ENCODE results near the gene PRELID3B. TPM values are rescaled to one million over a fixed set of nuclear protein-coding genes. Genes with fewer than 3 reads are reported as not detected.
A peak's percentile ranks its signal among the peaks of the same experiment; 100 is the strongest.

Gene PRELID3B
- 100 to 1,000 TPM in 1 of 2 donors, 10 to 100 TPM in 1; 77.1 to 107 TPM for total RNA-seq

DNA sequence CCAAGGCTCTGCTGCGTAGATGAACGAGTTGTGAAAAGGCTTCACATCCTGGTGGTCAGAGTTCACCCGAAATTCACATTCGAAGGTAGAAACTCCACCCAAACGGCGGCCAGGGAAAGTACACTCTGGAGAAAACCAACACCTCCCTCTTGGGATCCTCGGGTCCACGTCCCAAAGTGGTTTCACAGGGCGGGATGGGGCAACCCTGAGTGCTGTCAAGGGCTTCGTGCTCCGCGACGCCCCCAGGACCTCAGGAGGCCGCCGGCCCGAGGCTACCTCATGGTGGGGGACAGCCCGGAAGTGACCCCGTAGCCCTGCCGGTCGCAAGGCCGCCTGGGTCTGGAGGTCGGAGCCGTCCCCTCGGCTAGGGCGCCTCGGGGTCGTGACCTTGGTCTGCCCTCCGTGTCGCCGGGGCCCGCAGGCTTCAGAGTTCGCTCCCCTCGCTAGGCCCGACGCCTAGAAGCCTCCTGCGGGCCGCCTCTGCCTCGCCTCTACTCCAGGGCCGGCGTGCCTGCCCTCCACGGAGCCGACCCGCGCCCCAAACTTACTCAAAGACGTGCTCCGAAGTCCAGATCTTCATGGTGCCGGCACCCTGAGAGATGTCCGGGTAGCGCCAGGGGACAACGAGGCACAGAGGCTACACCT lies at the start of gene PRELID3B:
TSS of gene PRELID3B (minus strand) at position 636 of the 645 bp plus-strand sequence. CDS start at position 580, 56 bp downstream.
- Mint-ChIP-seq H3K36me3 (ENCODE audit: low read depth) (peaks cover 44% of the 10 kb centered on the region), H3K27ac (peak within 1 kb of the TSS; percentile 74), H3K27me3 (no peaks in the 10 kb centered on the region), H3K4me1 (peaks cover 31% of the 10 kb centered on the region), H3K4me3 (peak within 1 kb of the TSS; percentile 82), H3K9me3 (no peaks in the 10 kb centered on the region)
- ATAC-seq (replicated peaks): peak; percentile 40

DNA sequence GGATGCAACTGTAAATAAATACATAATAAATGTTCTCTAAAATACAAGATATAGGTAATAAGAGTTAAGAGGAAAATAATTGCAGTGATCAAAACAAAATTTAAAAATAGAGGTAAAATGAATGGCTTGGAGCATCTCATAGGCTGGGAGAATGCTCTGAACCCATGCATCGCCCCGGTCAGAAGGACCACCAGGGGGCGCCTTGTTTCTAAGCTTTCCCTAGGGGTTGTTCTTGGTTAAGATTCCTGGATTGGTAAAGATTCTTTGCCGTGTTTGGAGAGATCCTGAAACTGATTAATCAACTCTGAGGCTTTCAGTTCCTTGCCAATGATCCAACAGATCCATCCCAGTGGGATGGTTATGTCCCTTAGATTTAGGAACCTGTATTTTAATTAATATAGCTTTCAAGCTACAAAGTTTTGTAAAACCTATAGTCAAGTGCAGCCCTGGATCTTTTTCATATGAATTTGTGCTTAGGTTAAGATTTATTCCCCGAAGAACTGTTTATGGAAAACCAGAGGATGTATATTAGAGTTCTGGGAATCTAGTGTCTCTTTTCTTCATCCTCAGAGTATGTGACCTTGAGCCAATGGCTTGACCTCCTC lies 45.3 kb upstream of the PRELID3B start:
- peaks cover 4% of the 10 kb centered on the region for H3K27me3 Mint-ChIP-seq
- ATAC-seq (replicated peaks): peak; percentile 78
- no peaks in the 10 kb centered on the region for H3K36me3 Mint-ChIP-seq (ENCODE audit: low read depth)
- H3K9me3 Mint-ChIP-seq: no peaks in the 10 kb centered on the region
- H3K4me3 Mint-ChIP-seq: no peak overlapping the region
- no peak overlapping the region for H3K27ac Mint-ChIP-seq
- no peaks in the 10 kb centered on the region for H3K4me1 Mint-ChIP-seq

DNA sequence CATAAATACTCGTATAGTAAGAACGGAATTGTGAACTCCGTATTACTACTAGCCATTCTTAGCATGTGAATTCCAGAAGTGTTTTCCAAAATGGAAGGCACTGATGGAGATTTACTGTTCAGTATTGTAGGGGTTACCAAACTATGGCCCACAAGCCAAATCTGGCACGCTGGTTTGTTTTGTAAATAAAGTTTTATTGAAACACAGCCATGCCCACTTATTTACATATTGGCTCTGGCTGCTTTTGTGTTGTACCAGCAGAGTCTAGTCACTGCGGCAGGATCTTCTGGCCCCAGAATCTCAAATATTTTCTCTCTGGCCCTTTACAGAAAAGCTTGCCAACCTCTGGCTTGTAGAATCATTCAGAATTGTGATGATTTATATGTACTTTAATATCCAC lies 44.3 kb upstream of the PRELID3B start:
- Mint-ChIP-seq H3K27ac (no peak overlapping the region), H3K4me1 (no peaks in the 10 kb centered on the region), H3K4me3 (no peak overlapping the region), H3K9me3 (no peaks in the 10 kb centered on the region), H3K36me3 (ENCODE audit: low read depth) (no peaks in the 10 kb centered on the region), H3K27me3 (peaks cover 4% of the 10 kb centered on the region)
- no peak for ATAC-seq (replicated peaks)

DNA sequence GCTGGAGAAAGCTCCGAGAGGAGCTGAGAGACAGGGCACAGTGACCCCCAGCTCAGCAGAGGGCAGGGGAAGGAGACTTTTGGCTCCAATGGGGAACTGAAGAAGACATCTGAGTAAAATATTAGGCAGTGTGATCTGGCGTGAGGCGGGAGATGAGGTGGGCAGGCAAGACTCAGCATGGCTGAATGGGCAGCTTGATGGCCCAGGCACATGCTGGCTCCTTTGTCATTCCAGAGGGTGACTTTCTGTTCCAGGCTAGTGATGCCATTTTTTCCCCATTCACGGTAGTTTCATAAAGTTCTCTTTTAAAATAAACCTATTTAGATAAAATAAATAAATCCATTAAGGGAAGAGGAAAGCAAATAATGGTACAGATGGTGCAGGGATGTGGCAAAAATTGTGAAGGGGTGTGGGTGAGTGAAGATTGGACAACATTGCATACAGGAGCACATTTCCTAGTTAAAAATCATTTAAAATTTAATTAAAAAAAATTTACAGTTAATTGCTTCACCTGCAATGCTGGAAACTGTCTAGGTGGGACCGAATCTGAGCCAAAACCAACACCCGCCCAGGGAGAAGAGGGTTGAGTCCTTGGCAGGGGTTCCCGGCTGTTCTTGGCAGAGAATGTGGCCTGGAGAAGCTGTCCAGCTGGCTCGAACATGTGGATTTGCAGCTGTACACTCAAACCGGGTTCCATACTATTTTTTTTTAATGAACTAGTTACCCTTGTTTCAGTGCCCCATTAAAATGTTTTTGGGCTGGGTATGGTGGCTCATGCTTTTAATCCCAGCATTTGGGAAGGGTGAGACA lies 41.7 kb upstream of the PRELID3B start:
- Mint-ChIP-seq H3K9me3 (no peaks in the 10 kb centered on the region), H3K4me3 (no peak overlapping the region), H3K27ac (no peak overlapping the region), H3K27me3 (peaks cover 7% of the 10 kb centered on the region), H3K36me3 (ENCODE audit: low read depth) (no peaks in the 10 kb centered on the region), H3K4me1 (no peaks in the 10 kb centered on the region)
- no peak for ATAC-seq (replicated peaks)

DNA sequence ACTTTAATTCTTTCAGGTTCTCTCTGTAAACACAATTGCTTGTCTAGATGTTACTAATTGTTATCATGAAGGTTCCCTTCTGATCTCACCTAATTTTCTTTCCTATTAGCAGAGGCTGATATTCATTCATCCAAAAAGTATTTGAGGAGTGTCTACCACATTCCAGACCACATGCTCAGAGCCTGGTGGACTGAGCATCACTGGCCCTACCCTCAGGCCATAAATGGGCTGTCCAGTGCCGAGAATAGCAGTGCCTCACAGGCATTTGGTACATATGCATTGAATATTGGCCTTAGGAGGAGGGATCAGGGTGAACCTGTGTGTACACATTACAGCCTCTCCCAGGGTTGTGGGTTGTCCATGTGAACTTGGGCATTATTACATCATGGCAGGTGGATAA lies 40.4 kb upstream of the PRELID3B start:
- no peak overlapping the region for H3K4me3 Mint-ChIP-seq
- peaks cover 7% of the 10 kb centered on the region for H3K27me3 Mint-ChIP-seq
- no peaks in the 10 kb centered on the region for H3K4me1 Mint-ChIP-seq
- no peaks in the 10 kb centered on the region for H3K36me3 Mint-ChIP-seq (ENCODE audit: low read depth)
- ATAC-seq (replicated peaks): no peak
- no peak overlapping the region for H3K27ac Mint-ChIP-seq
- H3K9me3 Mint-ChIP-seq: no peaks in the 10 kb centered on the region

DNA sequence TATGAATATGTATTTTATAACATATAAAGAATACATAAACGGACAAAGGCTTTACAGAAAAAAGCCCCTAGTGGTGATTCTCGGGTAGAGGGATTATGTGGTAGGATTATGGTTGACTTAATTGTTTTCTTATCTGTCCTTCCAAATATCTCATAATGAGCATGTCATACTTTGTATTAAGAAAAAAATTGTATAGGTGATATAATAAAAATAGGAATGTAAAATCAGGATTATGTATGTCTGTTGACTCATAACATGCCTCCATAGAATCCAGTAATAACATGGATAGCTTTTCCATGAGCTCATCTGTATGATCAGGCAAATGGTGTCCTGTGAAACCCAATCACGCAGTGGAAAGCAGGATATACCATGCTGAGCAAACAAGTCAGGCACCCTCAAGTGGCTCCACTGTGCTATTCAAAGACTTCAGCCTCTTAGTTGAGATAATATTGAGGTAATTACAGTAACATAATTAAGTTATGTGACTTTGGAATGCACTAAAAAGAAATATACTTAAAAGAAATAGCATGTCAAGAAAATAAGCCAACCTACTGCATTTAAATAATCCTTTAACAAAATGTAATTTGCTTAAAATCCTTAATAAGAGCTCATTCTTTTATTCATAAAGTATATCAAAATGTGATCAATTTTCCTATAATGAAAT lies 39.6 kb upstream of the PRELID3B start:
- H3K27me3 Mint-ChIP-seq: peaks cover 12% of the 10 kb centered on the region
- H3K4me3 Mint-ChIP-seq: no peak overlapping the region
- no peak overlapping the region for H3K27ac Mint-ChIP-seq
- no peak for ATAC-seq (replicated peaks)
- no peaks in the 10 kb centered on the region for H3K9me3 Mint-ChIP-seq
- H3K4me1 Mint-ChIP-seq: no peaks in the 10 kb centered on the region
- no peaks in the 10 kb centered on the region for H3K36me3 Mint-ChIP-seq (ENCODE audit: low read depth)

DNA sequence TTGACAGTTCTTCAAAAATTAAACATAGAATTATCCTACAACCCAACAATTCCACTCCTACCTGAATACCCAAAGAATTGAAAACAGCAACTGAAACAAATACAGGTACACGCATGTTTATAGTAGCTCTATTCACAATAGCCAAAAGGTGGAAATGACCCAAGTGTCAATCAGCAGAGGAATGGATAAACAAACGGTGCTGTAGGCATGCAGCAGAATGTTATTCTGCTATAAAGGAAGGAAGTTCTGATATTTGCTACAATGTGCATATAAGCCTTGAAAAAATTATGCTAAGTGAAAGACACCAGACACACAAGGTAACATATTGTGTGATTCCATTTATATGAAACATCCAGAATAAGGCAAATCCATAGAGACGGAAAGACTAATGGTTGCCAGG lies 38.5 kb upstream of the PRELID3B start:
- ATAC-seq (replicated peaks): no peak

DNA sequence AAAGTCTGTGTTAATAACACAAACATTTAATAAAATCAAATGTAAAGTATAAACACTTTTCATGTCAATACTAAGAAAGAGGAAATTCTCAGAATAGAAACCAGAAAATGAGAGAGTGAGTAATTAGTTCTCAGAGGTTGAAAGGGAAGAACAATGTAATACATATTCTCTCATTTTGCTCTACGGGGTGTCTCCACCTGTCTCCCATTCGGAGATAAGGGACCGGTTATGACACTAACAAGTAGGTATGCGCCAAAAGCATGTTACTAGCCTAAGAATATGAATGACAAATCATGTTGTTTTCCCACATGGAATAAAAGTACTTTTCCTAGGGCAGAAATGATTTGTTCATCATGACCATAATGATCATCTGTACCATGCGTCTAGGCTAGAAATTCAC lies 35.6 kb upstream of the PRELID3B start:
- peaks cover 20% of the 10 kb centered on the region for H3K4me1 Mint-ChIP-seq
- H3K9me3 Mint-ChIP-seq: no peaks in the 10 kb centered on the region
- no peak overlapping the region for H3K4me3 Mint-ChIP-seq
- no peaks in the 10 kb centered on the region for H3K36me3 Mint-ChIP-seq (ENCODE audit: low read depth)
- H3K27me3 Mint-ChIP-seq: peaks cover 8% of the 10 kb centered on the region
- H3K27ac Mint-ChIP-seq: no peak overlapping the region
- peak; percentile 32 for ATAC-seq (replicated peaks)

More for the DNA sequence above, 38.5 kb upstream of the PRELID3B start:
- Mint-ChIP-seq H3K4me3 (no peak overlapping the region), H3K27ac (no peak overlapping the region), H3K27me3 (peaks cover 12% of the 10 kb centered on the region), H3K9me3 (no peaks in the 10 kb centered on the region), H3K36me3 (ENCODE audit: low read depth) (no peaks in the 10 kb centered on the region), H3K4me1 (no peaks in the 10 kb centered on the region)

DNA sequence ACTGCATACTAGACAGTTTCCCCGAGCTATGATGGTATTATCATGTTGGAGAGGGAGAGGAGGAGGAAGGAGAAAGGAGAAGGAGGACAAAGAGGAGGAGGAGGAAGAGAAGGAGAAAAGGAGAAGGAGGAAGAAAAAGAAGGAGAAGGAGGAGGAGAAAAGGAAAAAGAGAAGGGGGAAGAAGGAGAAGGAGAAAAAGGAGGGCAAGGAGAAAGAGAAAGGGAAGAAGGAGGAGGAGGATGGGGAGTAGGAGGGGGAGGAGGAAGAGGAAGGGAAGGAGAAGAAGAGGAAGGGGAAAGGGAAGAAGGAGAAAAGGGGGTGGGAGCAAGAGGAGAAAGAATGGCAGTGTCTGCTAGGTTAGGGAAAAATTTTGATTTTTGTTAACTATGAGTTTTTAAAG lies 35.1 kb upstream of the PRELID3B start:
- Mint-ChIP-seq H3K27ac (peak overlapping the region; percentile 1), H3K9me3 (no peaks in the 10 kb centered on the region), H3K27me3 (peaks cover 8% of the 10 kb centered on the region), H3K36me3 (ENCODE audit: low read depth) (no peaks in the 10 kb centered on the region), H3K4me3 (no peak overlapping the region), H3K4me1 (peaks cover 20% of the 10 kb centered on the region)
- ATAC-seq (replicated peaks): no peak

DNA sequence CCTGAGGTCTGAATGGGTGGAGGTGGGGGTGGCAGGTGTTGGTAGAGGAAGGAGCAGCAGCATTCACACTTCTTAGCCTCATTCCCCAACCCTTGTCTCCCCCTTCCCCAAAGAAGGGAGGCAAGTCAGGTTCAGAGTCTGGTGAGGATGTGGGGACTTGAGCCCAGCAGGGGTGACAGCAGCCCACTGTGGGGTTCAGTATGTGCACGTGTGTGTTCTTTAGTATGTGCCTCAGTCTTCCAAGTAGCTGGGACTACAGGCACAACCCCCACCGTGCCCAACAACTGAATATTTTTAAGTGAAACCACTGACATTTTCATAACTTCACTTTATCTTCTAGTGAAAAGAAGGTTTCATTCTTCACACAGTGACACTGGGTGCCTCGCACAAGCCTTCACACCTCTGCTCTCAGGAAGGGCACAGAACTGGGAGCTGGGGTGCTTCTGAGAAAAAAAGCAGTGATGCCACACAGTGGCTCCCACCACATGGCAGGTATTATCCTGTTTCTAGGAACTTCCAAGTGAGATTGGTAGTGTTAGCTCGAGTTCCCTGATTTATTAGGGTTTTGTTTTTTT lies 33.4 kb upstream of the PRELID3B start:
- peaks cover 5% of the 10 kb centered on the region for H3K27me3 Mint-ChIP-seq

DNA sequence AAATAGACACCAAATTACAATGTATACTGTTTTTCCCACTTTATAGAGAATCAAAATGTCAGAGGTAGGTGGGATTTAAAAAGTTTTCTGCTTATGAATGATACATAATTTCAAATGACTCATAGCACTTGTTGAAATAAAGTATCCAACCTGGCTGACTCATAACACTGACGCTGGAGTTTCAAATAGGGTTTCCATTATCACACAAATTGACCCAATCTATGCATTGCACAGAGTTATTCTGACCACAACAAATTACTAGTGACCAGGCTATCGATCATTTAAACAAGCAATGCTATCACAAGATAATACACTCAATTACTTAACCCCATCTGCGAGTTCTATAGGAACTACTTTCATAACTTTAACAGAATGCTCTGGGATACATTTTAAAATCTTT lies 31.9 kb upstream of the PRELID3B start:
- H3K4me1 Mint-ChIP-seq: peaks cover 20% of the 10 kb centered on the region
- H3K4me3 Mint-ChIP-seq: peak overlapping the region; percentile 66
- H3K27me3 Mint-ChIP-seq: peaks cover 9% of the 10 kb centered on the region
- H3K27ac Mint-ChIP-seq: no peak overlapping the region
- H3K36me3 Mint-ChIP-seq (ENCODE audit: low read depth): no peaks in the 10 kb centered on the region
- H3K9me3 Mint-ChIP-seq: no peaks in the 10 kb centered on the region
- peak; percentile 89 for ATAC-seq (replicated peaks)

More for the DNA sequence above, 33.4 kb upstream of the PRELID3B start:
- peak overlapping the region; percentile 21 for H3K4me3 Mint-ChIP-seq
- H3K9me3 Mint-ChIP-seq: no peaks in the 10 kb centered on the region
- ATAC-seq (replicated peaks): peak; percentile 54
- peaks cover 20% of the 10 kb centered on the region for H3K4me1 Mint-ChIP-seq
- no peak overlapping the region for H3K27ac Mint-ChIP-seq
- H3K36me3 Mint-ChIP-seq (ENCODE audit: low read depth): no peaks in the 10 kb centered on the region

DNA sequence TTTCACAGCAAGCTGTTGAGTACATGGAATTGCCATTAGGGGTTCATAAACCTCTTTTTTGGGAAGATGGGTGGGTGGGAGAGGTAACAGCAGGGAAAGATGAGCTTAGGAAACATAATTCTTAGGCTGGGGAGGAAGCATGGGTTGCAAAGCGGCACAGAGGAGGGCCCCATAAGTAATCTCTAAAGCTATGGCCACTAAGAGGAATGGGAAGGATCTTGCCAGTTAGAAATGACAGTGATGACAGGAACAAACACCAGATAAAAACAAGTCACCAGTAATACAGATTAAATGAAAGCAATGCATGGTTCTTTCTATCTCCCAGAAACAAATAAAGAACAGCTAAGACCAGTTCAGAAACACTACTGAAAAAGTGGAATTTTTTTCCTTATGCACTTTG lies 31.0 kb upstream of the PRELID3B start:
- Mint-ChIP-seq H3K9me3 (no peaks in the 10 kb centered on the region), H3K27ac (no peak overlapping the region), H3K27me3 (peaks cover 9% of the 10 kb centered on the region), H3K36me3 (ENCODE audit: low read depth) (no peaks in the 10 kb centered on the region), H3K4me1 (peaks cover 20% of the 10 kb centered on the region), H3K4me3 (no peak overlapping the region)
- no peak for ATAC-seq (replicated peaks)

DNA sequence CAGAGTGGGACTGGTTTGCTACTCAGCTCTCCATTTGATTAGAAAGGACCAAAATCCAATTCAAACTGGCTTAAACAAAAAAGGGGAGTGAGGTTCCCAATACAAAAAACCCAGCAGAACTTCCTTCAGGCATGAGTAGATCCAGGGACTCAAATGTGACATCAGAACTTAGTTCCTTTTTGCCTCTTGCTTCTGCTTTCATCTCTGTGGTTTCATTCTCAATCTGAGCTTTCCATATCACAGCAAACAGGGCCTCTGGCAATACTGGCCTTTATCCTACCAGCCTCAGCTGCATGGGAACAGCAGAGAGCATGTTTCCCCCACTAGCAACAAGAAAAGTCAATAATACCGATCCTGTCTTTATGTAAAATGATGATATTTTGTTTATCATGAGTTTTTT lies 28.6 kb upstream of the PRELID3B start:
- Mint-ChIP-seq H3K4me1 (peaks cover 20% of the 10 kb centered on the region), H3K4me3 (no peak overlapping the region), H3K27ac (no peak overlapping the region), H3K9me3 (no peaks in the 10 kb centered on the region), H3K36me3 (ENCODE audit: low read depth) (no peaks in the 10 kb centered on the region), H3K27me3 (peaks cover 4% of the 10 kb centered on the region)
- ATAC-seq (replicated peaks): no peak

DNA sequence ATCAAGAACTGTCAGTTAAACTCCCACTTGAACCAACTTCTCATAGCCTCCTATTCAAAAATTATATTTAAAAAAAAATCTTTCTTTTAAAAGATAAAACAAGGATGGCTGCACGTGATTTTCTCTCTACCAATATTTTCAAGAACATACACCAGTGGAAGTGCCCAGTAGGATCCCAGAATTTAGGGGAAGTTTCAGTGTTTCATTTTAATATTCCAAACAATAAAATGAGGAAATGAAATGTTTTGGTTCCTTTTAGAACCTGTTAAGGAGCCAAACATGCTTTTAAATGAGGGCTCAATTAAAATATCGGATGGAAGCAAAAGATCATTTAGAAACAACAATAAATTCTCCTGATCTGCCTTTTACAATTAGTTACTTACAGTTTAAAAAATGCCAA lies 26.4 kb upstream of the PRELID3B start:
- H3K27me3 Mint-ChIP-seq: peaks cover 4% of the 10 kb centered on the region
- no peaks in the 10 kb centered on the region for H3K36me3 Mint-ChIP-seq (ENCODE audit: low read depth)
- H3K27ac Mint-ChIP-seq: no peak overlapping the region
- peaks cover 3% of the 10 kb centered on the region for H3K4me1 Mint-ChIP-seq
- no peak for ATAC-seq (replicated peaks)
- no peaks in the 10 kb centered on the region for H3K9me3 Mint-ChIP-seq
- no peak overlapping the region for H3K4me3 Mint-ChIP-seq
